CD14-positive monocyte (primary cell): ENCODE results near the gene SMG6. TPM values are rescaled to one million over a fixed set of nuclear protein-coding genes. Genes with fewer than 3 reads are reported as not detected.
A peak's percentile ranks its signal among the peaks of the same experiment; 100 is the strongest.

Experiments used
- DNase-seq, 3 donors: peaks; one replicate each; pipeline ENCODE4 v3.0.0-alpha.2; 2011 to 2022
- H2AFZ ChIP-seq: 2 replicates; pipeline ENCODE4 v1.6.0; 2012; ENCODE audit warnings: mild to moderate bottlenecking, low read depth, low read length, inconsistent platforms; ENCODE audit not compliant: insufficient read depth, poor library complexity, severe bottlenecking
- H3K27ac ChIP-seq, 2 donors: 1 replicate in 1 of 2; 2 replicates in 1 of 2; pipeline ENCODE4 v1.5.1; 2012 to 2013; ENCODE audit warnings: low read length in 2 of 2, control low read depth in 1 of 2, inconsistent platforms in 1 of 2, low read depth in 1 of 2, mild to moderate bottlenecking in 1 of 2
- H3K27me3 ChIP-seq, 2 donors: one replicate each; pipeline versions ENCODE4 v1.6.0 to v1.6.1; 2011 to 2013; ENCODE audit warnings: low read length in 2 of 2; ENCODE audit not compliant: control insufficient read depth in 2 of 2, insufficient read depth in 2 of 2
- H3K36me3 ChIP-seq, 2 donors: replicated peaks in 1 of 2; 1 replicate in 1 of 2; 2 replicates in 1 of 2; pipeline versions ENCODE4 v1.5.1 to v1.6.1; 2012 to 2013; ENCODE audit warnings: low read length in 2 of 2, control low read depth in 1 of 2, inconsistent platforms in 1 of 2, mild to moderate bottlenecking in 1 of 2; ENCODE audit not compliant: insufficient read depth in 2 of 2, control insufficient read depth in 1 of 2
- H3K4me1 ChIP-seq, 2 donors: 1 replicate in 1 of 2; 2 replicates in 1 of 2; pipeline versions ENCODE4 v1.5.1 to v1.6.1; 2012 to 2013; ENCODE audit warnings: low read length in 2 of 2, control low read depth in 1 of 2, inconsistent platforms in 1 of 2, mild to moderate bottlenecking in 1 of 2, moderate library complexity in 1 of 2; ENCODE audit not compliant: insufficient read depth in 2 of 2, control insufficient read depth in 1 of 2
- H3K4me2 ChIP-seq: replicated peaks from 2 replicates; pipeline ENCODE3; 2012; ENCODE audit warnings: low read length, moderate library complexity, mild to moderate bottlenecking; ENCODE audit not compliant: poor library complexity, severe bottlenecking; ENCODE audit errors: extremely low read depth
- H3K4me3 ChIP-seq, 3 experiments: fragments of 200-600 bp in 1 of 3; sonication (generic) in 1 of 3; replicated peaks in 1 of 3; 1 replicate in 2 of 3; 2 replicates in 1 of 3; pipeline ENCODE4 v1.5.1; 2011 to 2013; ENCODE audit warnings: low read length in 3 of 3, mild to moderate bottlenecking in 3 of 3, control low read depth in 2 of 3, low read depth in 2 of 3, inconsistent platforms in 1 of 3, moderate library complexity in 1 of 3
- H3K79me2 ChIP-seq: 2 replicates; pipeline ENCODE4 v1.6.0; 2012; ENCODE audit warnings: mild to moderate bottlenecking, control low read depth, inconsistent platforms, low read length, moderate library complexity; ENCODE audit not compliant: insufficient read depth
- H3K9ac ChIP-seq: 2 replicates; pipeline ENCODE4 v1.6.0; 2017; ENCODE audit warnings: low read length, mild to moderate bottlenecking; ENCODE audit not compliant: insufficient read depth, poor library complexity, severe bottlenecking
- H3K9me3 ChIP-seq, 2 donors: replicated peaks in 1 of 2; 1 replicate in 1 of 2; 2 replicates in 1 of 2; pipeline versions ENCODE4 v1.5.1 to v1.6.1; 2012 to 2013; ENCODE audit warnings: low read length in 2 of 2, control low read depth in 1 of 2; ENCODE audit not compliant: control insufficient read depth in 1 of 2, insufficient read depth in 1 of 2
- H4K20me1 ChIP-seq: 2 replicates; pipeline ENCODE4 v1.6.0; 2012; ENCODE audit warnings: mild to moderate bottlenecking, low read length, control low read depth, moderate library complexity; ENCODE audit not compliant: insufficient read depth
- H3K27ac Mint-ChIP-seq, 7 donors: one replicate each; pipeline ENCODE4 v1.8.0; 2020; ENCODE audit warnings: mild to moderate bottlenecking in 7 of 7, mixed read lengths in 7 of 7, moderate library complexity in 6 of 7, inconsistent platforms in 2 of 7
- H3K27me3 Mint-ChIP-seq, 3 donors: one replicate each; pipeline ENCODE4 v1.8.0; 2021 to 2022; ENCODE audit warnings: low read depth in 3 of 3, mild to moderate bottlenecking in 3 of 3, mixed read lengths in 3 of 3, moderate library complexity in 3 of 3, inconsistent platforms in 1 of 3
- H3K36me3 Mint-ChIP-seq, 2 donors: one replicate each; pipeline ENCODE4 v1.8.0; 2020; ENCODE audit warnings: mixed read lengths in 2 of 2, inconsistent platforms in 1 of 2, mild to moderate bottlenecking in 1 of 2
- H3K4me1 Mint-ChIP-seq: one replicate; pipeline ENCODE4 v1.8.0; 2020; ENCODE audit warnings: mild to moderate bottlenecking, mixed read lengths
- H3K4me3 Mint-ChIP-seq, 2 donors: one replicate each; pipeline ENCODE4 v1.8.0; 2020; ENCODE audit warnings: mild to moderate bottlenecking in 2 of 2, mixed read lengths in 2 of 2, moderate library complexity in 1 of 2
- H3K9me3 Mint-ChIP-seq, 7 donors: one replicate each; pipeline ENCODE4 v1.8.0; 2020 to 2022; ENCODE audit warnings: mixed read lengths in 7 of 7, mild to moderate bottlenecking in 6 of 7, moderate library complexity in 6 of 7, inconsistent platforms in 2 of 7
- WGBS: methylation state at CpG from one replicate; pipeline ENCODE4 v1.1.5; 2013; ENCODE audit warnings: missing lambda C conversion rate; ENCODE audit not compliant: insufficient coverage; 5-methylcytosine and 5-hydroxymethylcytosine counted together
- intact Hi-C, 2 donors: fragments of 100-400 bp; cut with micrococcal nuclease; formaldehyde crosslinking; loops; one replicate each; pipeline versions ENCODE4 v1.15.0 to v1.15.1; 2023
- polyA plus RNA-seq, 3 donors: library from polyadenylated mRNA; depleted of rRNA in 1 of 3; unstranded in 2 of 3; stranded (reverse) in 1 of 3; fragments of 300-500 nt in 2 of 3; fragments of >200 nt in 1 of 3; fragmentation: Illumina TruSeq in 2 of 3; gene quantifications; 1 replicate in 2 of 3; 2 replicates in 1 of 3; pipeline ENCODE4 v1.2.3, GENCODE V29; 2012 to 2021
- TF ChIP-seq, protein P1 (sequence below): fragments of 200-600 bp; IDR thresholded peaks from one replicate; pipeline ENCODE4 v1.8.0; 2022; ENCODE audit warnings: antibody characterized with exemption, mild to moderate bottlenecking

The SMG6 gene
- polyA plus RNA-seq, 3 donors, result 0.67 to 7.1 (median 1.1) TPM

DNA sequence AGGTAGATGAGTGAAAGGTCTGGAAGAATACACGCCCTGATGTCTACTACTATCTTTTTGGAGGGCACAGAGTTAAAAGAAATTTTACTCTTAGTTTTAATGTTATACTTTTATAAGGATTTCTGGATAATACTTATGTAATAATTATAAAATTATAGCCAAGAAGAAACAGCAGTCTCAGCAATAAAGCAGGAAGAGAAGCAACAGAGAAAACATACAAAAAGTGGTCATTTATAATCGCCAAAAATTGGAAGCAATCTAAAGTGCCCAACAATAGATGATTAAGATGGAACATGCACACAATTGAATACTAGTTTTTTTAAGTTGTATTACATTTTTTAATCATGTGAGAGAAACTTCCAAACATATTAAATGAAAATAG, 64.4 kb downstream of the SMG6 start:
- Mint-ChIP-seq H3K27me3 (peaks cover 0 to 4% (median 0%) of the 10 kb centered on the region in 3 donors), H3K36me3 (peaks cover 70 to 78% of the 10 kb centered on the region in 2 donors), H3K9me3 (no peaks in the 10 kb centered on the region), H3K4me1 (no peaks in the 10 kb centered on the region), H3K4me3 (no peak overlapping the region), H3K27ac (no peak overlapping the region)
- H3K4me3 ChIP-seq, result no peak overlapping the region
- peaks cover 37 to 80% of the 10 kb centered on the region in 2 donors for H3K36me3 ChIP-seq
- H3K4me2 ChIP-seq, result no peak overlapping the region
- no peak overlapping the region for H3K27ac ChIP-seq
- intact Hi-C loops, result no loop called here
- H4K20me1 ChIP-seq, result peaks cover 8% of the 10 kb centered on the region
- H3K79me2 ChIP-seq, result no peaks in the 10 kb centered on the region
- H3K9me3 ChIP-seq, result no peaks in the 10 kb centered on the region
- no peak for DNase-seq
- H3K27me3 ChIP-seq, result no peaks in the 10 kb centered on the region
- TF ChIP-seq, protein P1, sequence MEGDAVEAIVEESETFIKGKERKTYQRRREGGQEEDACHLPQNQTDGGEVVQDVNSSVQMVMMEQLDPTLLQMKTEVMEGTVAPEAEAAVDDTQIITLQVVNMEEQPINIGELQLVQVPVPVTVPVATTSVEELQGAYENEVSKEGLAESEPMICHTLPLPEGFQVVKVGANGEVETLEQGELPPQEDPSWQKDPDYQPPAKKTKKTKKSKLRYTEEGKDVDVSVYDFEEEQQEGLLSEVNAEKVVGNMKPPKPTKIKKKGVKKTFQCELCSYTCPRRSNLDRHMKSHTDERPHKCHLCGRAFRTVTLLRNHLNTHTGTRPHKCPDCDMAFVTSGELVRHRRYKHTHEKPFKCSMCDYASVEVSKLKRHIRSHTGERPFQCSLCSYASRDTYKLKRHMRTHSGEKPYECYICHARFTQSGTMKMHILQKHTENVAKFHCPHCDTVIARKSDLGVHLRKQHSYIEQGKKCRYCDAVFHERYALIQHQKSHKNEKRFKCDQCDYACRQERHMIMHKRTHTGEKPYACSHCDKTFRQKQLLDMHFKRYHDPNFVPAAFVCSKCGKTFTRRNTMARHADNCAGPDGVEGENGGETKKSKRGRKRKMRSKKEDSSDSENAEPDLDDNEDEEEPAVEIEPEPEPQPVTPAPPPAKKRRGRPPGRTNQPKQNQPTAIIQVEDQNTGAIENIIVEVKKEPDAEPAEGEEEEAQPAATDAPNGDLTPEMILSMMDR, result no peak
- no peaks in the 10 kb centered on the region for H3K4me1 ChIP-seq
- no peak overlapping the region for H3K9ac ChIP-seq
- no peak overlapping the region for H2AFZ ChIP-seq
- no CpG with 5 or more reads among the region's 2 CpGs for WGBS

DNA sequence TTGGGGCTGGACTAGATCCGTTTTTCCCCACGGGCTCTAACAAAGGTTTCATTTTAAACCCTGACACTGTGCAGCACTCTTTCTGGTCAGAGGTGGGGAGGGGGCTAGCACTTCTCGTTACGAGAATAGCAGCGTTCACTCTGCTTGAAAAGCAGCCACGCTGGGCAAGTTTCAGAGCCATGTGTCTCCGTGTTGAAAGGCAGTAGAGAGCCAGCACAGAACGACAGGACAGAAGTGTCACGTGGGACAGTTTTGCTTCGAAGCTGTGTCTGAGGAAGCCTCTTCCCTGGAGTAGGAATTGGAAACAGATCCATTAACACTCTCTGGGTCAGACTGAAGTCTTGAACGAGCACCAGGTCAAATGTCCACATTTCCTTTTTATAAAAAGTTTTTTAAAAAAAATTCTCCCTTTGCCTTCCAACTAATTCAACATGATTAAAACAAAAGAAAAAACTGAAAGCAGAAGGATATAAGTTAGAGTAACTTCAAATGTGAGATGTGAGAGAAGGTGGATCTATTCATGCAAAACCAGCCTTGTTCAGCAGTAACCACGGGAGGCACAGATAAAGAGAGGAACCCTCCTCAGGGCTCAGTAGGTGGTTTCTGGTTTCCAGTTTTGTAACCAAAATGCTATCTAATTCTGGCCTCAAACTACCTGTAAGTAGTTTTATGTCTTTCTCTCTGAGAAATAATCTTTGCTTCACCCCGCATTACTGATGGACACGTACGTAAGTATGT, 65.0 kb downstream of the SMG6 start:
- Histone ChIP-seq H3K4me3 (no peak overlapping the region), H3K36me3 (peaks cover 33 to 78% of the 10 kb centered on the region in 2 donors), H3K79me2 (no peaks in the 10 kb centered on the region), H4K20me1 (peaks cover 9% of the 10 kb centered on the region), H2AFZ (no peak overlapping the region), H3K27ac (no peak overlapping the region), H3K4me2 (no peak overlapping the region), H3K27me3 (no peaks in the 10 kb centered on the region), H3K4me1 (no peaks in the 10 kb centered on the region), H3K9ac (no peak overlapping the region), H3K9me3 (no peaks in the 10 kb centered on the region)
- intact Hi-C loops, result no loop called here
- no peaks in the 10 kb centered on the region for H3K9me3 Mint-ChIP-seq
- TF ChIP-seq, protein P1, result no peak
- no peak for DNase-seq
- WGBS, result 96% methylated on average over 10 of the region's 15 CpGs
- no peaks in the 10 kb centered on the region for H3K4me1 Mint-ChIP-seq
- H3K27me3 Mint-ChIP-seq, result peaks cover 0 to 4% (median 0%) of the 10 kb centered on the region in 3 donors
- H3K4me3 Mint-ChIP-seq, result no peak overlapping the region
- peak overlapping the region in 1 of 7 donors; percentile 15 for H3K27ac Mint-ChIP-seq
- peaks cover 68 to 78% of the 10 kb centered on the region in 2 donors for H3K36me3 Mint-ChIP-seq
